ENCODE measurements around the gene CDH12. TPM values are rescaled to one million over a fixed set of nuclear protein-coding genes. Genes with fewer than 3 reads are reported as not detected.
"Not testable (repeated sequence)": the region's sequence is repeated elsewhere in the genome, so short reads cannot be mapped to it uniquely, and the experiment has no call there.

The CDH12 gene
- total RNA-seq, 1 donor from 2014 or later = 0.26 TPM

DNA sequence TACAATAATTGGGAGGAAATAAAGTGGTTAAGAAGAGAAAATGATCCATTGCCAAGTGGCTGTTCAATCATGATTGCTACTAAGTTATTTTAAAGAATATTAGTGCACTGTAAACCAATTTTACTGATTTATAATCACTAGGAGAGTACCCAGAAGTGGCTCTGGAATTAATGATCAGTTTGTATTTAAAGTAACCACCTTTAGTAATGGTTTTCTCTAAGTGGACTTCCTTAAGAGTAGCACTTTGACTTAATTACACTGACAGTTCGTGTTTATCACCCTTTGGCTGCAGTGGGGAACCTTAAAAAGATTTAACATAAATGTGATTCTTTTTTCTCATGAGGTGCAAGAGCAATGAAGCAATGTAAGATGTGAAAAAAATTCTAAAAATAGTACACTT is 310.8 kb downstream of the CDH12 start:
- no peaks in the 10 kb centered on the region for H3K9me3 Mint-ChIP-seq (ENCODE audit: unreplicated experiment)
- no peak overlapping the region for H3K4me3 Mint-ChIP-seq (ENCODE audit: unreplicated experiment)
- DNase-seq (ENCODE audit: low spot score) = no peak
- TF ChIP-seq, protein P1, sequence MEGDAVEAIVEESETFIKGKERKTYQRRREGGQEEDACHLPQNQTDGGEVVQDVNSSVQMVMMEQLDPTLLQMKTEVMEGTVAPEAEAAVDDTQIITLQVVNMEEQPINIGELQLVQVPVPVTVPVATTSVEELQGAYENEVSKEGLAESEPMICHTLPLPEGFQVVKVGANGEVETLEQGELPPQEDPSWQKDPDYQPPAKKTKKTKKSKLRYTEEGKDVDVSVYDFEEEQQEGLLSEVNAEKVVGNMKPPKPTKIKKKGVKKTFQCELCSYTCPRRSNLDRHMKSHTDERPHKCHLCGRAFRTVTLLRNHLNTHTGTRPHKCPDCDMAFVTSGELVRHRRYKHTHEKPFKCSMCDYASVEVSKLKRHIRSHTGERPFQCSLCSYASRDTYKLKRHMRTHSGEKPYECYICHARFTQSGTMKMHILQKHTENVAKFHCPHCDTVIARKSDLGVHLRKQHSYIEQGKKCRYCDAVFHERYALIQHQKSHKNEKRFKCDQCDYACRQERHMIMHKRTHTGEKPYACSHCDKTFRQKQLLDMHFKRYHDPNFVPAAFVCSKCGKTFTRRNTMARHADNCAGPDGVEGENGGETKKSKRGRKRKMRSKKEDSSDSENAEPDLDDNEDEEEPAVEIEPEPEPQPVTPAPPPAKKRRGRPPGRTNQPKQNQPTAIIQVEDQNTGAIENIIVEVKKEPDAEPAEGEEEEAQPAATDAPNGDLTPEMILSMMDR (IDR thresholded peaks at IDR 0.05; ENCODE audit: unreplicated experiment) = no peak
- no peaks in the 10 kb centered on the region for H3K36me3 Mint-ChIP-seq (ENCODE audit: low read depth, unreplicated experiment)
- H3K27ac Mint-ChIP-seq (ENCODE audit: unreplicated experiment) = no peak overlapping the region
- H3K27me3 Mint-ChIP-seq (ENCODE audit: unreplicated experiment) = peaks cover 1% of the 10 kb centered on the region
- H3K4me1 Mint-ChIP-seq (ENCODE audit: unreplicated experiment) = no peaks in the 10 kb centered on the region

DNA sequence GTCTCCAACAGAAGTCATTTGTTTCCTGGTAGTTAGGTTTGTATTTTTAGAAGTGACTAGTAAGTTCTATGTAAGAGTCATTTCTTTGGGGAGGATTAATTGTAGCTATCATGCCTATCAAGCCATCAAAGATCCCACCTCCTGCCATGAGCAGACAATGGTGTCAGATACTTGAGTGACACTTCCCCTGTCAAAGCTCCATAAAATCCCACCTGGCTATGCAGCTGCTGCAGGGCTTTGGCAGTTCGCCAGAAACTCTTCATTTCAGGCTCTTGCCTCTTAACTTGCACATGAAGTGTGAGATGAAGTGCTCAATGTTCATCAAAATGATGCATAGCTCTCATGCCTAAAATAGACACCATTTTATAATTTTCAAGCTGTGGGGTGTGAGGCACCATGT is 312.1 kb downstream of the CDH12 start:
- no peaks in the 10 kb centered on the region for H3K9me3 Mint-ChIP-seq (ENCODE audit: unreplicated experiment)
- no peak overlapping the region for H3K4me3 Mint-ChIP-seq (ENCODE audit: unreplicated experiment)
- TF ChIP-seq, protein P1 (IDR thresholded peaks at IDR 0.05; ENCODE audit: unreplicated experiment) = no peak
- peaks cover 1% of the 10 kb centered on the region for H3K27me3 Mint-ChIP-seq (ENCODE audit: unreplicated experiment)
- H3K36me3 Mint-ChIP-seq (ENCODE audit: low read depth, unreplicated experiment) = no peaks in the 10 kb centered on the region
- no peaks in the 10 kb centered on the region for H3K4me1 Mint-ChIP-seq (ENCODE audit: unreplicated experiment)
- no peak for DNase-seq (ENCODE audit: low spot score)
- H3K27ac Mint-ChIP-seq (ENCODE audit: unreplicated experiment) = no peak overlapping the region

DNA sequence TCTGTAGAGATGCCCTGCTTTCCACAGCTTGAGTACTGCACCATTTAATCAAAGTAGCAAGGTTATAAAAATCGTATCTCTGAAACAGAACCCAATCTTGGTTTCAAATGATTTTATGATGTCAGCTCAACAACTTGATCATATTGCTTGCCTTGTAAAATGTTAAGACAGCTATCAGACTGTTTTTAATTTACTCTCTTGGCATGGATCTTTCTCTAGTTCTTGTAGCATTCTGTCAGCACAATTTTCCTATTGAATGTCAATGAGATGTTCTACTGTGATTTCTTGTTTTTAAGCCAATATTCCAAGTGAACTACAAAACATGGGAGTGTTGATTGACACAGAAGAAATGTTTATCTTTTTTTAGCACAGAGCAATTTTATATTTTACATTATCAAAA is 313.4 kb downstream of the CDH12 start:
- TF ChIP-seq, protein P1 (IDR thresholded peaks at IDR 0.05; ENCODE audit: unreplicated experiment) = no peak
- no peak for DNase-seq (ENCODE audit: low spot score)
- no peak overlapping the region for H3K27ac Mint-ChIP-seq (ENCODE audit: unreplicated experiment)
- H3K4me1 Mint-ChIP-seq (ENCODE audit: unreplicated experiment) = no peaks in the 10 kb centered on the region
- no peaks in the 10 kb centered on the region for H3K9me3 Mint-ChIP-seq (ENCODE audit: unreplicated experiment)
- H3K36me3 Mint-ChIP-seq (ENCODE audit: low read depth, unreplicated experiment) = no peaks in the 10 kb centered on the region
- no peak overlapping the region for H3K4me3 Mint-ChIP-seq (ENCODE audit: unreplicated experiment)
- H3K27me3 Mint-ChIP-seq (ENCODE audit: unreplicated experiment) = peaks cover 1% of the 10 kb centered on the region

DNA sequence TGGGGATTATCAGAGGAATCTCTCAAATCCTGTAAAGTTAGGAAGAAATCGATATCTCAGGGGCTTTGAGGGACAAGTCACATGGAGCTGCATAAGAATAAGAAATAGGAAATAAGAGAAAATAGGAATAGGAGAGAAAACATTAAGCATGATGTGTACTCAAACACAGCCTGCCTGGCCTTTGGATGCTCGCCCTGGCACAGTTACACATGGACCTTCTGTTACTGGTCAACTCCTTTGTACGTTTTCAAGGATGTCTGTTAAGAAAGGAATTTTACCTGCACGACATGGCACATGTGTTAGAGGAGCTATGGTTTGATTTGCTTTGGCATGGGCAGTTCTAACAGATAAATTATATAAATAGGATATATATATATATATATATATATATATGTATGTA is 321.2 kb downstream of the CDH12 start:
- H3K27ac Mint-ChIP-seq (ENCODE audit: unreplicated experiment) = no peak overlapping the region
- no peaks in the 10 kb centered on the region for H3K27me3 Mint-ChIP-seq (ENCODE audit: unreplicated experiment)
- no peak overlapping the region for H3K4me3 Mint-ChIP-seq (ENCODE audit: unreplicated experiment)
- no peaks in the 10 kb centered on the region for H3K4me1 Mint-ChIP-seq (ENCODE audit: unreplicated experiment)
- no peaks in the 10 kb centered on the region for H3K9me3 Mint-ChIP-seq (ENCODE audit: unreplicated experiment)
- DNase-seq (ENCODE audit: low spot score) = no peak
- H3K36me3 Mint-ChIP-seq (ENCODE audit: low read depth, unreplicated experiment) = no peaks in the 10 kb centered on the region
- TF ChIP-seq, protein P1 (IDR thresholded peaks at IDR 0.05; ENCODE audit: unreplicated experiment) = no peak

DNA sequence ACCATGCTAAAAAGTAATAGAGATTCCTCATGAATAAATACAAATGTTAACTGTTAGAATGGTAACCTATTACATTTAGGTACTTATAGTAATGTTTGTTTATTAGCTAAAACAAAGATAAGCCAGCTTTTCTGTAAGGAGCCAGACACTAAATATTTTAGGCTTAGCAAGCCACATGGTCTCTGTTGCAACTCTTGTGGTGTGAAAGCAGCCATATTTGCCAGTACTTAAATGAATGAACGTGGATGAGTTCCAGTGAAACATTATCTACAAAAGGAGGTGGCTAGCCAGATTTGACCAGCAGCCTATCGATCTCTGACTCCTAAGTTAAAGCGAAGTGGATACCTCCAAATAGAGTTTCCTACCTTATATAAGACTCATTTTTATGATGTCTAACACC is 331.6 kb downstream of the CDH12 start:
- DNase-seq (ENCODE audit: low spot score) = no peak
- no peak overlapping the region for H3K27ac Mint-ChIP-seq (ENCODE audit: unreplicated experiment)
- H3K4me3 Mint-ChIP-seq (ENCODE audit: unreplicated experiment) = no peak overlapping the region
- no peaks in the 10 kb centered on the region for H3K27me3 Mint-ChIP-seq (ENCODE audit: unreplicated experiment)
- no peaks in the 10 kb centered on the region for H3K36me3 Mint-ChIP-seq (ENCODE audit: low read depth, unreplicated experiment)
- TF ChIP-seq, protein P1 (IDR thresholded peaks at IDR 0.05; ENCODE audit: unreplicated experiment) = no peak
- H3K4me1 Mint-ChIP-seq (ENCODE audit: unreplicated experiment) = peaks cover 2% of the 10 kb centered on the region
- no peaks in the 10 kb centered on the region for H3K9me3 Mint-ChIP-seq (ENCODE audit: unreplicated experiment)

DNA sequence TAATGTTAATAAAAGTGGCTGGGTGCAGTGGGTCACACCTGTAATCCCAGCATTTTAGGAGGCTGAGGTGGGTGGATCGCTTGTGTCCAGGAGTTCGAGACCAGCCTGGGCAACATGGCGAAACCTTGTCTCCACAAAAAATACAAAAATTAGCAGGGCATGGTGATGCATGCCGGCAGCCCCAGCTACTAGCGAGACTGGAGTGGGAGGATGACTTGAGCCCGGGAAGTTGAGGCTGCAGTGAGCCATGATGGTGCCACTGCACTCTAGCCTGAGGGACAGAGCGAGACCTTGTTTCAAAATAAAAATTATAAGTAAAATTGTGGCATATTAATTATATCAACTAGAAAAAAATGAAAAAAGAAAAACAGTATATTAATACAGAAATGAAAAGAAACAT is 336.6 kb downstream of the CDH12 start:
- DNase-seq (ENCODE audit: low spot score); H3K27ac Mint-ChIP-seq (ENCODE audit: unreplicated experiment); H3K9me3 Mint-ChIP-seq (ENCODE audit: unreplicated experiment); H3K4me1 Mint-ChIP-seq (ENCODE audit: unreplicated experiment); H3K27me3 Mint-ChIP-seq (ENCODE audit: unreplicated experiment); H3K4me3 Mint-ChIP-seq (ENCODE audit: unreplicated experiment); H3K36me3 Mint-ChIP-seq (ENCODE audit: low read depth, unreplicated experiment): not testable (repeated sequence)

Data from endothelial cell (in vitro differentiated cells).